Endometrial microvascular endothelial cells (primary cell): ENCODE data around the gene ACKR3. TPM values are rescaled to one million over a fixed set of nuclear protein-coding genes. Genes with fewer than 3 reads are reported as not detected.

Experiments
- in situ Hi-C: cut with HindIII; loops from 2 replicates; pipeline ENCODE4 v1.10.0; 2017; ENCODE audit warnings: low sequenced_read_pairs, low pct_unique_long_range_greater_than_20kb; ENCODE audit errors: inconsistent ontology term
- total RNA-seq: library from RNA; depleted of rRNA; stranded (reverse); fragments of >200 nt; gene quantifications from one replicate; pipeline ENCODE4 v1.2.3, GENCODE V29; 2015; ENCODE audit errors: inconsistent ontology term

The ACKR3 gene
- total RNA-seq, 1 donor from 2014 or later: 1.1 TPM

GRCh38 chr2:236579048-236579745 lies 9.6 kb downstream of the ACKR3 start:
- in situ Hi-C loops: no loop called here

GRCh38 chr2:236579746-236580315 lies 10.2 kb downstream of the ACKR3 start:
- in situ Hi-C loops: no loop called here

GRCh38 chr2:236580746-236581355 lies 11.2 kb downstream of the ACKR3 start:
- in situ Hi-C loops: no loop called here

- in situ Hi-C loops: no loop called here
Observed at GRCh38 chr2:236581546-236581945, 11.9 kb downstream of the ACKR3 start.

- in situ Hi-C loops: no loop called here
Observed at GRCh38 chr2:236582968-236583367, 13.3 kb downstream of the ACKR3 start.

GRCh38 chr2:236583621-236584203 lies 14.1 kb downstream of the ACKR3 start:
- in situ Hi-C loops: no loop called here

GRCh38 chr2:236584521-236585384 lies 15.1 kb downstream of the ACKR3 start:
- in situ Hi-C loops: no loop called here

- in situ Hi-C loops: no loop called here
Observed at GRCh38 chr2:236585966-236586365, 16.3 kb downstream of the ACKR3 start.

- in situ Hi-C loops: no loop called here
Observed at GRCh38 chr2:236587861-236588815, 18.5 kb downstream of the ACKR3 start.

- in situ Hi-C loops: no loop called here
Observed at GRCh38 chr2:236588932-236589592, 19.4 kb downstream of the ACKR3 start.

- in situ Hi-C loops: no loop called here
Observed at GRCh38 chr2:236590846-236591245, 21.2 kb downstream of the ACKR3 start.

GRCh38 chr2:236592821-236593220 lies 23.2 kb downstream of the ACKR3 start:
- in situ Hi-C loops: no loop called here

GRCh38 chr2:236593531-236593930 lies 23.9 kb downstream of the ACKR3 start:
- in situ Hi-C loops: no loop called here

GRCh38 chr2:236593956-236594355 lies 24.3 kb downstream of the ACKR3 start:
- in situ Hi-C loops: no loop called here

- in situ Hi-C loops: no loop called here
Observed at GRCh38 chr2:236597629-236598028, 28.0 kb downstream of the ACKR3 start.

- in situ Hi-C loops: no loop called here
Observed at GRCh38 chr2:236599059-236599458, 29.4 kb downstream of the ACKR3 start.

- in situ Hi-C loops: no loop called here
Observed at GRCh38 chr2:236600158-236600557, 30.5 kb downstream of the ACKR3 start.

- in situ Hi-C loops: no loop called here
Observed at GRCh38 chr2:236600892-236601291, 31.3 kb downstream of the ACKR3 start.
